ENCODE data around the gene EIF5A2. TPM values are rescaled to one million over a fixed set of nuclear protein-coding genes. Genes with fewer than 3 reads are reported as not detected.

EIF5A2 gene
- total RNA-seq, 4 donors from 2014 or later, result 9.6 to 15.1 (median 11.2) TPM

DNA sequence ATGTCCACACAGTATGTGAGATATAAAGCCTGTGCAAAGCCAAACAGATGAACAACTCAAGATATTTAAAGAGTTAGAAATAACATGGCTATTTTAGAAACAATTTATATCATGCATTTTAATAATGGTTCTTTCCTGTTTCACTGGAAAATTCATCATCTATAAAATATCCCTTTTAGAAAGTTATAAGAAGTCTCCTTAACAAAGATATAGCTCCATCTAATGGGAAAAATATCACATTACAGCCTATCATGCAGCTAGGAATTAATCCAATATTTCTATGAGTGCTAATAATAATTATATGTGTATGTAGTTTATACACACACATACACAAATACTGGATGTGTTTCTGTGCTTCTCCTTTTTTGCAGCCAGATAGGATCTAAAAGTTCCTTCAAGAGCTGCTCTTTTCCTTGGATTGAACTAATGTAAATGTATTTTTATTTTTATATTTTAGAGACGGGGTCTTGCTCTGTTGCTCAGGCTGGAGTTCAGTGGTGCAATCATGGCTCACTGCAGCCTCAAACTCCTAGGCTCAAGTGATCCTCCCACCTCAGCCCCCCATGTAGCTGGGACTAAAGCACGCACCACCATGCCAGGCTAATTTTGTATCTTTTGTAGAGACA, 60.0 kb downstream of the EIF5A2 start:
- Histone ChIP-seq H3K27ac (no peak overlapping the region), H3K4me1 (no peaks in the 10 kb centered on the region), H3K27me3 (no peaks in the 10 kb centered on the region), H3K36me3 (no peaks in the 10 kb centered on the region), H3K9me3 (peaks cover 0 to 8% (median 0%) of the 10 kb centered on the region in 3 donors), H3K4me3 (no peak overlapping the region)
- no peak for TF ChIP-seq POLR2A (IDR thresholded peaks at IDR 0.05)
- no peak for TF ChIP-seq EP300 (IDR thresholded peaks at IDR 0.05)
- TF ChIP-seq, protein P1, sequence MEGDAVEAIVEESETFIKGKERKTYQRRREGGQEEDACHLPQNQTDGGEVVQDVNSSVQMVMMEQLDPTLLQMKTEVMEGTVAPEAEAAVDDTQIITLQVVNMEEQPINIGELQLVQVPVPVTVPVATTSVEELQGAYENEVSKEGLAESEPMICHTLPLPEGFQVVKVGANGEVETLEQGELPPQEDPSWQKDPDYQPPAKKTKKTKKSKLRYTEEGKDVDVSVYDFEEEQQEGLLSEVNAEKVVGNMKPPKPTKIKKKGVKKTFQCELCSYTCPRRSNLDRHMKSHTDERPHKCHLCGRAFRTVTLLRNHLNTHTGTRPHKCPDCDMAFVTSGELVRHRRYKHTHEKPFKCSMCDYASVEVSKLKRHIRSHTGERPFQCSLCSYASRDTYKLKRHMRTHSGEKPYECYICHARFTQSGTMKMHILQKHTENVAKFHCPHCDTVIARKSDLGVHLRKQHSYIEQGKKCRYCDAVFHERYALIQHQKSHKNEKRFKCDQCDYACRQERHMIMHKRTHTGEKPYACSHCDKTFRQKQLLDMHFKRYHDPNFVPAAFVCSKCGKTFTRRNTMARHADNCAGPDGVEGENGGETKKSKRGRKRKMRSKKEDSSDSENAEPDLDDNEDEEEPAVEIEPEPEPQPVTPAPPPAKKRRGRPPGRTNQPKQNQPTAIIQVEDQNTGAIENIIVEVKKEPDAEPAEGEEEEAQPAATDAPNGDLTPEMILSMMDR (IDR thresholded peaks at IDR 0.05), result peak in 1 of 4 experiments; percentile 22
- ATAC-seq, result no peak
- WGBS, 2 donors (ENCODE audit: low coverage in 1 of 2), result 91 to 100% methylated on average over 1 to 2 of the region's 2 CpGs

DNA sequence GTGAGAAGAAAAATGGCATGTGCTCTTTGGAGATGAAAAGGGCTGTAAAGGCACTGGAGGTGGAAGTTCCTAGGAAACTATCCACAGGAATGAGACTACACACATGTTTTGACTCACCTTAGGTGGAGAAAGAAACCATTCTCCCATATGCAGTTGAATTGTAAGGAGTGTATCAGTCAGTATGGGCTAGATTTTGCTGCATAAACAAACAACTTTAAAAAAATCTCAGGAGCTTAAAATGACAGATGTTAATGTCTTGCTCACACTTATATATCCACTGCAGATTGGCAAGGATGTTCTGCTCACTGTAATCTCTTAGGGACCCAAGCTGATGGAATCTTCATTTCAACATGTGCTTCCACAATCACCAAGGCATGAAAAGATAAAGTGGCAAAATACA, 64.1 kb downstream of the EIF5A2 start:
- Histone ChIP-seq H3K4me1 (no peaks in the 10 kb centered on the region), H3K27ac (no peak overlapping the region), H3K27me3 (no peaks in the 10 kb centered on the region), H3K9me3 (peaks cover 0 to 8% (median 0%) of the 10 kb centered on the region in 3 donors), H3K4me3 (no peak overlapping the region), H3K36me3 (no peaks in the 10 kb centered on the region)
- TF ChIP-seq POLR2AphosphoS5 (IDR thresholded peaks at IDR 0.05) (no peak), POLR2A (IDR thresholded peaks at IDR 0.05) (no peak), EP300 (IDR thresholded peaks at IDR 0.05) (no peak)
- TF ChIP-seq, protein P1 (IDR thresholded peaks at IDR 0.05), result no peak
- no peak for ATAC-seq

DNA sequence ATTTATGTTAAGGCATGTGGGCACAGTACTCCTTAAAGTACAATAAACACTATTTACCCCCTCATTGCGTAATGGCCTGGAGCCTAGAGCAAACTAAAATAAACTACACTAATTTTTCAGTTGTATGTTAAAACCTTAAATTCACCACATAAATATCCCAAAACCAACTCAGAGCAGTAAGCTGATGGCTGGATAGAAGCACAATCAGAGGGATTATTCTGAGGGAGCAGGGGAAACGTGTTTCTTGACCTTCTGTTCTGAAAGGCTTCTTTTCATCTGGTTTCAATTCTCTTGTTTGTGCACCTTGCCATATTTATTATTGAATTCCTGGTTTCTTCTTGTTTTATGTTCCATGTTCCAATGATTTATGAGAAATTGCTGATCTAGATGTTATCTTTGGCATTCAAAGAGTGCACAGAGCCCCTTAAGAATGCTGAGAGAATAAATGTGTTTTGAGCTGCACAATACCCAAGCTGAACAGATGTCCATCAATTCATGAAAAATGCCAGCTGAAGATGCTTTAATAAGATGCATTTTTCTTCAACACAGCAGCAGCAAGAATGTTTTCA, 68.1 kb downstream of the EIF5A2 start:
- 51 to 67% methylated on average over 2 of the region's 2 CpGs for WGBS, 2 donors (ENCODE audit: low coverage in 1 of 2)

DNA sequence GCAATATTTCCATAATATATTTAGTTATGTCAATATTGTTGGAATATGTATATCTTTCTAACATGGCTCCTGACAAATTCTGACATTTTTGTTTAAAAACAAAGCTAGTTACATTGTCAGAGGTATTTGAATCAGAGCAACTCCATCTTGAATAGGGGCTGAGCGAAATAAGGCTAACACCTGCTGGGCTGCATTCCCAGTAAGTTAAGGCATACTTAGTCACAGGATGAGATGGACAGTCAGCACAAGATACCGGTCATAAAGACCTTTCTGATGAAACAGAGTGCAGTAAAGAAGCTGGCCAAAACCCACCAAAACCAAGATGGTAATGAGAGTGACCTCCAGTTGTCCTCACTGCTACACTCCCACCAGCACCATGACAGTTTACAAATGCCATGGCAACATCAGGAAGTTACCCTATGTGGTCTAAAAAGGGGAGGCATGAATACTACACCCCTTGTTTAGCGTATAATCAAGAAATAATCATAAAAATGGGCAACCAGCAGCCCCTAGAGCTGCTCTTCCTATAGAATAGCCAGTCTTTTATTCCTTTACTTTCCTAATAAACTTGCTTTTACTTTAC, 68.8 kb downstream of the EIF5A2 start:
- Histone ChIP-seq H3K27me3 (peaks cover 2% of the 10 kb centered on the region), H3K36me3 (no peaks in the 10 kb centered on the region), H3K4me3 (no peak overlapping the region), H3K9me3 (peaks cover 0 to 6% (median 0%) of the 10 kb centered on the region in 3 donors), H3K4me1 (no peaks in the 10 kb centered on the region), H3K27ac (no peak overlapping the region)
- WGBS, 2 donors (ENCODE audit: low coverage in 1 of 2), result 71 to 76% methylated on average over 3 of the region's 3 CpGs
- no peak for ATAC-seq
- TF ChIP-seq EP300 (IDR thresholded peaks at IDR 0.05), result no peak
- TF ChIP-seq POLR2AphosphoS5 (IDR thresholded peaks at IDR 0.05), result no peak
- TF ChIP-seq, protein P1 (IDR thresholded peaks at IDR 0.05), result no peak
- no peak for TF ChIP-seq POLR2A (IDR thresholded peaks at IDR 0.05)

More for the DNA sequence above, 68.1 kb downstream of the EIF5A2 start:
- Histone ChIP-seq H3K27me3 (no peaks in the 10 kb centered on the region), H3K9me3 (peaks cover 0 to 8% (median 0%) of the 10 kb centered on the region in 3 donors), H3K4me3 (no peak overlapping the region), H3K27ac (no peak overlapping the region), H3K36me3 (no peaks in the 10 kb centered on the region), H3K4me1 (no peaks in the 10 kb centered on the region)
- no peak for TF ChIP-seq POLR2A (IDR thresholded peaks at IDR 0.05)
- TF ChIP-seq EP300 (IDR thresholded peaks at IDR 0.05), result no peak
- no peak for TF ChIP-seq POLR2AphosphoS5 (IDR thresholded peaks at IDR 0.05)
- TF ChIP-seq, protein P1 (IDR thresholded peaks at IDR 0.05), result no peak
- ATAC-seq, result no peak

Other genes starting within 250 kb of the EIF5A2 start
- 10 to 100 TPM; 19.3 to 76.1 (median 51.9) TPM for gene RPL22L1, start 38.4 kb downstream of the EIF5A2 start, total RNA-seq
- not detected for gene SLC2A2, start 118.1 kb upstream of the EIF5A2 start, total RNA-seq